ENCODE results near the gene POLR3B.
"Not testable (repeated sequence)": the region's sequence is repeated elsewhere in the genome, so short reads cannot be mapped to it uniquely, and the experiment has no call there.

Gene POLR3B

DNA sequence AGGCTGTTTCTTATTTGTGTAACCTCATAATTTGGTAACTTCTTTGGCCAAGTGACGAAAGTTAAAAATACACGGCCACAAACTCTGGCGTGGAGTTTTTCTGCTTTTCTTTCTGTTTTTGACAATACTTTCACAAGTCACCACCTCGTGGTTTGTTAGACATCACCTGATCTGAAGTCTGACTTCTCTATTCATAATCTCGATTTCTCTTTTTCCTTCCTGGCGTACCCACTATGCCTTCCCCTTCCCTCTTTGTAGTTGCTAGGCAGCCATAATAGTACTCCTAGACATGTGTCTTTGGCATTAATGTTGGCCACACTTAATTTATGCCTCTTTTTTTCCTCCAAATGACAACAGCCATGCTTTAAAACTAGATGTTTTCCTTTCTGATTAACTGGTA, 97.6 kb downstream of the POLR3B start:
- TF ChIP-seq, protein P1, sequence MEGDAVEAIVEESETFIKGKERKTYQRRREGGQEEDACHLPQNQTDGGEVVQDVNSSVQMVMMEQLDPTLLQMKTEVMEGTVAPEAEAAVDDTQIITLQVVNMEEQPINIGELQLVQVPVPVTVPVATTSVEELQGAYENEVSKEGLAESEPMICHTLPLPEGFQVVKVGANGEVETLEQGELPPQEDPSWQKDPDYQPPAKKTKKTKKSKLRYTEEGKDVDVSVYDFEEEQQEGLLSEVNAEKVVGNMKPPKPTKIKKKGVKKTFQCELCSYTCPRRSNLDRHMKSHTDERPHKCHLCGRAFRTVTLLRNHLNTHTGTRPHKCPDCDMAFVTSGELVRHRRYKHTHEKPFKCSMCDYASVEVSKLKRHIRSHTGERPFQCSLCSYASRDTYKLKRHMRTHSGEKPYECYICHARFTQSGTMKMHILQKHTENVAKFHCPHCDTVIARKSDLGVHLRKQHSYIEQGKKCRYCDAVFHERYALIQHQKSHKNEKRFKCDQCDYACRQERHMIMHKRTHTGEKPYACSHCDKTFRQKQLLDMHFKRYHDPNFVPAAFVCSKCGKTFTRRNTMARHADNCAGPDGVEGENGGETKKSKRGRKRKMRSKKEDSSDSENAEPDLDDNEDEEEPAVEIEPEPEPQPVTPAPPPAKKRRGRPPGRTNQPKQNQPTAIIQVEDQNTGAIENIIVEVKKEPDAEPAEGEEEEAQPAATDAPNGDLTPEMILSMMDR (IDR thresholded peaks at IDR 0.05), result no peak
- H3K4me1 ChIP-seq, result no peaks in the 10 kb centered on the region
- H2AFZ ChIP-seq, result no peak overlapping the region
- H3K79me2 ChIP-seq, result no peaks in the 10 kb centered on the region
- no peak overlapping the region for H3K27ac ChIP-seq
- H3K27me3 ChIP-seq (ENCODE audit: control insufficient read depth, insufficient read depth, low read length), result no peaks in the 10 kb centered on the region
- no peaks in the 10 kb centered on the region for H3K36me3 ChIP-seq (ENCODE audit: control insufficient read depth, insufficient read depth, low read length)
- H3K4me2 ChIP-seq (ENCODE audit: low read length), result no peak overlapping the region
- no peaks in the 10 kb centered on the region for H3K9me3 ChIP-seq (ENCODE audit: control insufficient read depth, low read length)
- H3K4me3 ChIP-seq (ENCODE audit: low read depth, low read length), result no peak overlapping the region
- no peak overlapping the region for H3K9ac ChIP-seq

DNA sequence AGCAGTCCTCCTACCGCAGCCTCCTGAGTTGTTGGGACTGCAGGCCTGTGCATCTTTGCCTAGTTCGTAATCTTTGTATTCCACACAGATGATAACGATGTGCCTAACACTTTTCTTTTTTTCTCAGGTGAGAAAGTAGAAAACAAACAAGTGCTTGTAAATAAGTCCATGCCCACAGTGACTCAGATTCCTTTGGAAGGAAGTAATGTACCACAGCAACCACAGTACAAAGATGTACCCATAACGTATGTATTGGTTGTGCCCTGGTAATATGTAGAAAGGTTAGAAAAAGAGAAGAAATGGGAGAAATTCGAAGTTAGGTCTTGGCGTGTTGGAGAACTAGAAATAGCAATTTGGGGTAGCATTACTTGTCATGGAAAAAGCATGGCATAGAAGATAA, 101.6 kb downstream of the POLR3B start:
- Histone ChIP-seq H2AFZ (no peak overlapping the region), H3K27ac (no peak overlapping the region), H3K79me2 (no peaks in the 10 kb centered on the region), H3K36me3 (ENCODE audit: control insufficient read depth, insufficient read depth, low read length) (no peaks in the 10 kb centered on the region), H3K27me3 (ENCODE audit: control insufficient read depth, insufficient read depth, low read length) (no peaks in the 10 kb centered on the region), H3K4me2 (ENCODE audit: low read length) (no peak overlapping the region), H3K9me3 (ENCODE audit: control insufficient read depth, low read length) (no peaks in the 10 kb centered on the region), H3K4me1 (no peaks in the 10 kb centered on the region), H3K9ac (no peak overlapping the region), H3K4me3 (ENCODE audit: low read depth, low read length) (no peak overlapping the region)
- TF ChIP-seq, protein P1 (IDR thresholded peaks at IDR 0.05), result no peak

DNA sequence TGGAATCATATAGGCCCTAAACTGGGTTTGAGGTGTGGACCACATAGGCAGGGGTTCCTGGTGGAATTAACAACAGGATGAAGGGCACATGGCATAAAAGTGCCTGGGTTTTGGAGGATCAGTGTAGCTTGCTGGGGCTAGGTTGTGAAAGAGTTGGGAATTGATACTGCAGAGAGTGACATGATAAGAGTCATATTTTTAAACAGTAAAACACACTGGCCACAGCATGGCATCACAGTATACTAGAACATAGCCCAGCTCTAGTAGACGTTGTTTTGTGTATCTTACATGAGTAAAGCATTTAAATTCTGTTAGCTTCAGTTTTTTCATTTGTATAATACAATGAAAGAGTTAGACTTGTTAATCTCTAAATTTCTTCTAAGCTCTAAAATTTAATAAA, 102.0 kb downstream of the POLR3B start:
- Histone ChIP-seq H3K9me3 (ENCODE audit: control insufficient read depth, low read length) (no peaks in the 10 kb centered on the region), H3K27me3 (ENCODE audit: control insufficient read depth, insufficient read depth, low read length) (no peaks in the 10 kb centered on the region), H2AFZ (no peak overlapping the region), H3K4me1 (no peaks in the 10 kb centered on the region), H3K36me3 (ENCODE audit: control insufficient read depth, insufficient read depth, low read length) (no peaks in the 10 kb centered on the region), H3K27ac (no peak overlapping the region), H3K4me2 (ENCODE audit: low read length) (no peak overlapping the region), H3K4me3 (ENCODE audit: low read depth, low read length) (no peak overlapping the region), H3K9ac (no peak overlapping the region), H3K79me2 (no peaks in the 10 kb centered on the region)
- TF ChIP-seq, protein P1 (IDR thresholded peaks at IDR 0.05), result no peak

DNA sequence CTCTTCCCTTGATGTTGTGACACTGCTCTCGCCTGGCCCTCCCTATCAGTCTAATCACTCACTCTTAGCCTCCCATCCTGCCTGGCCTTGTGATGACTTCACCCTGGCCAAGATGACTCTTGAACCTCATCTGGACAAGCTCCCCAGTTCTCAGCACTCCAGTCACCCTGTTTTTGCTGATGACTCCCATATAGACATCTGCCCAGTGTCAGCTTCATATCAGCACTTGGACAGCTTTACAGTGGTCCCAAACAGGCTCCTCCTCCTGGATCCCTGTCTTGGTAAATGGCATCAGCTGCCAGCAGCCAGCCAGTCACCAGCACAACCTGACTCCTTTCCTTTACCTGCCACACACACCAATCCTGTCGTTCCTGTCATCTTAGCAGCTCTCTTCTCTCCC, 104.2 kb downstream of the POLR3B start:
- Histone ChIP-seq H3K4me2 (ENCODE audit: low read length) (no peak overlapping the region), H3K4me1 (no peaks in the 10 kb centered on the region), H2AFZ (no peak overlapping the region), H3K27me3 (ENCODE audit: control insufficient read depth, insufficient read depth, low read length) (no peaks in the 10 kb centered on the region), H3K79me2 (peaks cover 2% of the 10 kb centered on the region), H3K9me3 (ENCODE audit: control insufficient read depth, low read length) (no peaks in the 10 kb centered on the region), H3K4me3 (ENCODE audit: low read depth, low read length) (no peak overlapping the region), H3K27ac (no peak overlapping the region), H3K9ac (no peak overlapping the region), H3K36me3 (ENCODE audit: control insufficient read depth, insufficient read depth, low read length) (no peaks in the 10 kb centered on the region)
- TF ChIP-seq, protein P1 (IDR thresholded peaks at IDR 0.05), result no peak

DNA sequence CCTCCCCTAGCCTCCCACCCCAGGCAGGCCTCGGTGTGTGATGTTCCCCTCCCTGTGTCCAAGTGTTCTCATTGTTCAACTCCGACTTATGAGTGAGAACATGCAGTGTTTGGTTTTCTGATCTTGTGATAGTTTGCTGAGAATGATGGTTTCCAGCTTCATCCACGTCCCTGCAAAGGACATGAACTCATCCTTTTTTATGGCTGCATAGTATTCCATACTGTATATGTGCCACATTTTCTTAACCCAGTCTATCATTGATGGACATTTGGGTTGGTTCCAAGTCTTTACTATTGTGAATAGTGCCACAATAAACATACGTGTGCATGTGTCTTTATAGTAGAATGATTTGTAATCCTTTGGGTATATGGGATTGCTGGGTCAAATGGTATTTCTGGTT, 108.1 kb downstream of the POLR3B start:
- not testable (repeated sequence) for H2AFZ ChIP-seq; H3K9me3 ChIP-seq (ENCODE audit: control insufficient read depth, low read length); H3K4me1 ChIP-seq; H3K9ac ChIP-seq; H3K4me3 ChIP-seq (ENCODE audit: low read depth, low read length); H3K27me3 ChIP-seq (ENCODE audit: control insufficient read depth, insufficient read depth, low read length); H3K36me3 ChIP-seq (ENCODE audit: control insufficient read depth, insufficient read depth, low read length); H3K27ac ChIP-seq; H3K79me2 ChIP-seq; H3K4me2 ChIP-seq (ENCODE audit: low read length)

DNA sequence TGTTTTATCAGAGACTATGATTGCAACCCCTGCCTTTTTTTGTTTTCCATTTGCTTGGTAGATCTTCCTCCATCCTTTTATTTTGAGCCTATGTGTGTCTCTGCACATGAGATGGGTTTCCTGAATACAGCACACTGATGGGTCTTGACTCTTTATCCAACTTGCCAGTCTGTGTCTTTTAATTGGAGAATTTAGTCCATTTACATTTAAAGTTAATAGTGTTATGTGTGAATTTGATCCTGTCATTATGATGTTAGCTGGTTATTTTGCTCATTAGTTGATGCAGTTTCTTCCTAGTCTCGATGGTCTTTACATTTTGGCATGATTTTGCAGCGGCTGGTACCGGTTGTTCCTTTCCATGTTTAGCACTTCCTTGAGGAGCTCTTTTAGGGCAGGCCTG, 118.1 kb downstream of the POLR3B start:
- not testable (repeated sequence) for H3K27me3 ChIP-seq (ENCODE audit: control insufficient read depth, insufficient read depth, low read length); H3K79me2 ChIP-seq; H3K9me3 ChIP-seq (ENCODE audit: control insufficient read depth, low read length); H3K27ac ChIP-seq; H3K4me2 ChIP-seq (ENCODE audit: low read length); H3K4me3 ChIP-seq (ENCODE audit: low read depth, low read length); H3K9ac ChIP-seq; H3K36me3 ChIP-seq (ENCODE audit: control insufficient read depth, insufficient read depth, low read length); H3K4me1 ChIP-seq; H2AFZ ChIP-seq

DNA sequence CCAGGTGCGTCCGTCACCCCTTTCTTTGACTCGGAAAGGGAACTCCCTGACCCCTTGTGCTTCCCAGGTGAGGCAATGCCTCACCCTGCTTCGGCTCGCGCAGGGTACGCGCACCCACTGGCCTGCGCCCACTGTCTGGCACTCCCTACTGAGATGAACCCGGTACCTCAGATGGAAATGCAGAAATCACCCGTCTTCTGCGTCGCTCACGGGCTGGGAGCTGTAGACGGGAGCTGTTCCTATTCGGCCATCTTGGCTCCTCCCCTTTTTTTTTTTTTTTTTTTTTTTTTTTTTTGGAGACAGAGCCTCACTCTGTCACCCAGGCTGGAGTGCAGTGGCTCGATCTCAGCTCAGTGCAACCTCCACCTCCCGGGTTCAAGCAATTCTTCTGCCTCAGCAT, 120.1 kb downstream of the POLR3B start:
- H3K79me2 ChIP-seq; H3K27ac ChIP-seq; H3K27me3 ChIP-seq (ENCODE audit: control insufficient read depth, insufficient read depth, low read length); H3K4me1 ChIP-seq; H3K9ac ChIP-seq; H3K36me3 ChIP-seq (ENCODE audit: control insufficient read depth, insufficient read depth, low read length); H3K4me2 ChIP-seq (ENCODE audit: low read length); H3K9me3 ChIP-seq (ENCODE audit: control insufficient read depth, low read length); H3K4me3 ChIP-seq (ENCODE audit: low read depth, low read length); H2AFZ ChIP-seq: not testable (repeated sequence)

All from parathyroid adenoma (tissue), 2 donors.